ENCODE data around the gene HES4.

The HES4 gene

DNA sequence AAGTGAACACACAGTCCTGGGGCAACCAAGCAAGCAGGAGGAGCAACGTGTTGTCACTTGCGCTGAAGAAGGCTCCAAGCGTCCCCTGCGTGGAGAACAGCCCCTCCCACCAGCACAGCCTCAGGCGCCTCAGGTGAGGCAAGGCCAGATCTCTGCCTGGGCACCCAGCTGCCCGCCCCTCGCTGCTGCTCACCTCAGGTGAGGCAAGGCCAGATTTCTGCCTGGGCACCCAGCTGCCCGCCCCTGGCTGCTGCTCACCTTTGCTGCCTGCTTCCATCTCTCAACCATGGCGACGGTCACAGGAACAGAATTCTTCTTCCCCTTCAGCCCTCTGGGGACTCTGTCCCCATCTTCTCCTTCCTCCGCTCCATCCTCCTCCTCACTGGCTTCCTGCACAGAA, 43.3 kb downstream of the HES4 start:
- no peaks in the 10 kb centered on the region for H3K9me3 Mint-ChIP-seq
- H3K4me3 Mint-ChIP-seq, result no peak overlapping the region
- H3K36me3 Mint-ChIP-seq (ENCODE audit: low read depth), result peaks cover 33% of the 10 kb centered on the region
- DNase-seq (no peak), ATAC-seq (no peak)
- H3K4me1 Mint-ChIP-seq, result peaks cover 20% of the 10 kb centered on the region
- H3K27me3 Mint-ChIP-seq, result no peaks in the 10 kb centered on the region
- no peak overlapping the region for H3K27ac Mint-ChIP-seq

- H3K4me1 Mint-ChIP-seq, result peaks cover 18% of the 10 kb centered on the region
- H3K36me3 Mint-ChIP-seq (ENCODE audit: low read depth), result peaks cover 40% of the 10 kb centered on the region
These were observed 44.4 kb downstream of the HES4 start for GRCh38 chr1:955474-955873.

GRCh38 chr1:954927-955326, 45.0 kb downstream of the HES4 start:
- DNase-seq (no peak), ATAC-seq (no peak)
- peaks cover 46% of the 10 kb centered on the region for H3K36me3 Mint-ChIP-seq (ENCODE audit: low read depth)
- H3K4me3 Mint-ChIP-seq, result no peak overlapping the region
- H3K9me3 Mint-ChIP-seq, result no peaks in the 10 kb centered on the region
- no peak overlapping the region for H3K27ac Mint-ChIP-seq
- H3K4me1 Mint-ChIP-seq, result peaks cover 18% of the 10 kb centered on the region
- no peaks in the 10 kb centered on the region for H3K27me3 Mint-ChIP-seq

More at GRCh38 chr1:955474-955873, 44.4 kb downstream of the HES4 start:
- DNase-seq, result no peak
- Mint-ChIP-seq H3K4me3 (no peak overlapping the region), H3K27ac (no peak overlapping the region), H3K27me3 (no peaks in the 10 kb centered on the region), H3K9me3 (no peaks in the 10 kb centered on the region)
- ATAC-seq, result no peak

DNA sequence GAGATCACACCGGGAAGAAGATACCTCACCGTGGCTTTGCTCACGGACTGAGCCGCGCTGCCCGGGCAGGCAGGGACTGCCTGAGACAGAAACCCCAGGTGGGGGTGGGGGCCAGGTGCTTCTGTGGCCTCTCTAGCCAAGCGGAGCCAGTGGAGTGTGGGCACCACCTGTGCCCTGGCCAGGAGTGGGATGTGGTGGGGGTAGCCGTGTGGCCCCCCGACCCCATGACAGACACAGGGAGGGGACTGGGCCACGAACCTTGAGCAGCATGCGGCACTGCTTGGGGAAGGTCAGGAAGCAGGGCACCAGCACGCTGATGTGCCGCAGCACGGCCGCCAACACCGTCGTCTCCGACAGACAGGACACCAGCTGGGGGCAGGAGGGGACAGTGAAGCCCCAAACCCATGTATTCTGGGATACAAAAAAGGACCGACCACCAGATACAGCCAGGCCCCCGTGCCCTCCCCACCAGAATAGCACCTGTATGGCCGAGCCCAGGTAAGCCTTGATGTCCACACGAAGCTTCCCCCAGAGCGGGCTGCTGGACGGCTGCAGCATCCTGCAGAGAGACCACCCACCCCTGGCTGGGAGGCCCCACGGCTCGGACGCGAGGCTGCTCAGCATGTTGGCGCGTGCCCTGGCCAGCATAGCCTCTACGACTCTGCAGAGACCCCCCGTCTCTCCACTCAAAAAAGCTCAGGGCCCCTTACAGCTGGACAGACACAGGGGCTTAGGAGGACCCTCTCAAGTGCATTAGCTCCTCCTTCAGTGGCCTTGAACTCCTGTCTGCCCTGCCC, 46.2 kb downstream of the HES4 start:
- ATAC-seq (no peak), DNase-seq (no peak)
- no peak overlapping the region for H3K27ac Mint-ChIP-seq
- H3K36me3 Mint-ChIP-seq (ENCODE audit: low read depth), result peaks cover 55% of the 10 kb centered on the region
- H3K4me1 Mint-ChIP-seq, result peaks cover 15% of the 10 kb centered on the region
- no peaks in the 10 kb centered on the region for H3K27me3 Mint-ChIP-seq
- no peaks in the 10 kb centered on the region for H3K9me3 Mint-ChIP-seq
- no peak overlapping the region for H3K4me3 Mint-ChIP-seq

DNA sequence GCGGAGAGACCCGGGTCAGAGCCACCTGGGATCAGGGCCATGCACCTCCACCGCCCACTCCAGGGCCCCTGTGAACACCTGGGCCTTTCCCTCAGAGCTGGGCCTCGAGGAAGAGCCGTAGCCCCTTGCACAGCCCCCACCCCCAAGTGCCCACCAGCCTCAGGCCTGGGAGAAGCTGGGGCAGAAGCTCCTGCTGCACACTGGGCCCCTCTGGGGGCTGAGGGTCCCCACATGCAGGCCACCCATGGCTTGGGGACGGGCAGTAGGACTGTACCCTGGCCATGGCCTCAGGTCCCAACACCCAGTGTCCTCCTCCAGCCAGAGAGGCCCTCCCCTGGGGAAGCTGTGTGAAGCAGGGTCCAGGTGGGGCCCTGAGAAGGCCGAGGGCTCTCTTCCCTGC, 47.3 kb downstream of the HES4 start:
- ATAC-seq, result no peak
- H3K4me1 Mint-ChIP-seq, result peaks cover 7% of the 10 kb centered on the region
- H3K9me3 Mint-ChIP-seq, result no peaks in the 10 kb centered on the region
- no peaks in the 10 kb centered on the region for H3K27me3 Mint-ChIP-seq
- H3K36me3 Mint-ChIP-seq (ENCODE audit: low read depth), result peaks cover 51% of the 10 kb centered on the region
- DNase-seq, result no peak
- no peak overlapping the region for H3K27ac Mint-ChIP-seq
- no peak overlapping the region for H3K4me3 Mint-ChIP-seq

DNA sequence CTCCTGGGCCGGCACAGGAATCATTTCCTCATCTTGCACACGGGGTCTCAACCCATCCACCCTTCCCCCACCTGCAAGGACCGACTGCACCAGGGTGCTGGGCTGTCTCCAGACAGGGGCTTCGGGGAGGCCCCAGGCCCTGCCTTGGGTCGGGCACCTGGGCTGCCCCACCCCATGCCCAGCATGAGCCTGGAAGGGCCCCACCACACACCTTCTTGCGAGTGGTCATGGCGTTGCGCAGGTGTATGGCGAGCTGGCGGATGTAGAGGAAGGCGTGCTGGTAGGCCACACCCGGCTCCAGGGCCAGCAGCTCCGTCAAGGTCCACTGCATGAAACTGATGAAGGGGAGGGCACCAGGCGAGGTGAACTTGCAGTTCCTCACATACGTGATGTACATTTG, 47.7 kb downstream of the HES4 start:
- Mint-ChIP-seq H3K27ac (no peak overlapping the region), H3K4me1 (peaks cover 3% of the 10 kb centered on the region)
- ATAC-seq, result no peak

DNA sequence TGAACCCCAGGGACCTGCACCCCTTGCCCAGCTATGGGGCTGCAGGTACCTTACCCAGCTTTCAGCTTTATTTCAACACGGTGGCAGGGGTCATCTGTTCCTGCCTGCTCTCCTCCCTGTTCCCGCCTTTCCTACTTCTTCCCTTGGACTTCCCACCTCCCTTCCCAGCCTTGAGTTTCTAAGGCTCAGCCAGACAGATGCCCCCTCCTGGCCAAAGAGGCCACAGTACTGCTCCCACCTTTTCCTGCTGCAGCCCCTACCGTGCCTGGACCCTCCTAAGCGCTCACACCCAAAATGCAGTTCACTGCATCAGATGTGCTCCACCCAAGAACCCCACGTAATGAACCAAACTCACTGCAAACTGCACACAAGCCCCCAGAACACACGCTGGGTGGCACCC, 48.5 kb downstream of the HES4 start:
- Mint-ChIP-seq H3K27me3 (no peaks in the 10 kb centered on the region), H3K4me1 (no peaks in the 10 kb centered on the region), H3K9me3 (no peaks in the 10 kb centered on the region), H3K36me3 (ENCODE audit: low read depth) (peaks cover 46% of the 10 kb centered on the region), H3K27ac (no peak overlapping the region), H3K4me3 (no peak overlapping the region)
- DNase-seq (no peak), ATAC-seq (no peak)

More for the DNA sequence above, 47.7 kb downstream of the HES4 start:
- DNase-seq, result no peak
- Mint-ChIP-seq H3K27me3 (no peaks in the 10 kb centered on the region), H3K9me3 (no peaks in the 10 kb centered on the region), H3K4me3 (no peak overlapping the region), H3K36me3 (ENCODE audit: low read depth) (peaks cover 49% of the 10 kb centered on the region)

- H3K27ac Mint-ChIP-seq, result no peak overlapping the region
- H3K27me3 Mint-ChIP-seq, result no peaks in the 10 kb centered on the region
- ATAC-seq, result no peak
- peaks cover 46% of the 10 kb centered on the region for H3K36me3 Mint-ChIP-seq (ENCODE audit: low read depth)
- no peaks in the 10 kb centered on the region for H3K9me3 Mint-ChIP-seq
- no peaks in the 10 kb centered on the region for H3K4me1 Mint-ChIP-seq
- no peak overlapping the region for H3K4me3 Mint-ChIP-seq
- no peak for DNase-seq
These were observed 49.0 kb downstream of the HES4 start for GRCh38 chr1:950881-951280.

DNA sequence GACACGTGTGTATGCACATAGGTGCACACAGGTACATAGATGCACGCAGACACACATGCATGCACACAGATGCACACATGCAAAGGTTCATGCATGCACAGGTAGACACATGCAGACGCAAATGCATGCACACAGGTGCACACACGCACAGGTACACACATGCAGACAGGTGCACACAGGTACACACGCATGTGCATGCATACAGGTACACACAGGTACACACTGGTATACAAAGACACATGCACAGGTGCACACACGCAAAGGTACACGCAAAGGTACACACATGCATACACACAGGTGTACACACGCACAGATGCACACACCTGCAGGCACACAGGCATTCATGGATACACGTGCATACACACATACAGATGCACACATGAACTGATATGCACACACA, 49.6 kb downstream of the HES4 start:
- Mint-ChIP-seq H3K9me3 (no peaks in the 10 kb centered on the region), H3K4me3 (no peak overlapping the region), H3K36me3 (ENCODE audit: low read depth) (peaks cover 46% of the 10 kb centered on the region), H3K27me3 (no peaks in the 10 kb centered on the region), H3K4me1 (no peaks in the 10 kb centered on the region), H3K27ac (no peak overlapping the region)
- ATAC-seq (no peak), DNase-seq (no peak)
